Panc1 (cell line): Measurements from ENCODE around the gene FAM222B. TPM values are rescaled to one million over a fixed set of nuclear protein-coding genes. Genes with fewer than 3 reads are reported as not detected.

Experiments
- ATAC-seq: fragments of 200-7000 bp; cut with Tn5 transposase; 2 replicates; pipeline ENCODE4 v1.9.1; 2020; ENCODE audit warnings: mild to moderate bottlenecking, moderate library complexity
- BruUV-seq: library from RNA; stranded (reverse); fragments of 400-500 nt; replicated peaks from 2 replicates; lab custom pipeline; 2021; lab: Mats Ljungman, UMichigan
- CTCF ChIA-PET: fragments of 300-600 bp; sonication (Branson Sonifier 250); formaldehyde crosslinking; loops from one replicate; lab custom pipeline; 2022; ENCODE audit warnings: antibody characterized with exemption; lab: Charles Lee
- POLR2A ChIA-PET: fragments of 300-600 bp; sonication (Branson Sonifier 250); formaldehyde crosslinking; loops from one replicate; lab custom pipeline; 2022; ENCODE audit warnings: antibody characterized with exemption; lab: Charles Lee
- DNase-seq: peaks from one replicate; pipeline ENCODE4 v3.0.0-alpha.2; 2010; ENCODE audit warnings: low read depth, low spot score
- H3K27ac ChIP-seq: 2 replicates; pipeline ENCODE4 v1.5.1; 2011; ENCODE audit warnings: mild to moderate bottlenecking, low read length, inconsistent platforms
- H3K27me3 ChIP-seq: fragments of 200-500 bp; sonication (Bioruptor generic); 2 replicates; pipeline ENCODE4 v1.6.0; 2014; ENCODE audit warnings: low read length, inconsistent platforms; ENCODE audit not compliant: control insufficient read depth, insufficient read depth
- H3K36me3 ChIP-seq: fragments of 200-500 bp; sonication (Bioruptor generic); 2 replicates; pipeline ENCODE4 v1.5.1; 2014; ENCODE audit warnings: inconsistent platforms, mild to moderate bottlenecking, low read length, moderate library complexity; ENCODE audit not compliant: control insufficient read depth, insufficient read depth
- H3K4me1 ChIP-seq: 2 replicates; pipeline ENCODE4 v1.5.1; 2011; ENCODE audit warnings: inconsistent platforms, mild to moderate bottlenecking, low read length, moderate library complexity; ENCODE audit not compliant: control insufficient read depth, insufficient read depth
- H3K4me3 ChIP-seq, 2 experiments: 2 replicates each; pipeline ENCODE4 v1.5.1; 2011 to 2012; ENCODE audit warnings: low read depth in 2 of 2, low read length in 2 of 2, mild to moderate bottlenecking in 2 of 2, inconsistent platforms in 1 of 2, moderate library complexity in 1 of 2
- H3K9me3 ChIP-seq: fragments of 200-500 bp; sonication (Bioruptor generic); 2 replicates; pipeline ENCODE4 v1.5.1; 2014; ENCODE audit warnings: low read depth, mild to moderate bottlenecking, inconsistent platforms, low read length, moderate library complexity; ENCODE audit not compliant: control insufficient read depth, insufficient read depth
- POLR2AphosphoS5 ChIP-seq: IDR thresholded peaks from 2 replicates; pipeline ENCODE4 v1.6.1; 2012; ENCODE audit warnings: mild to moderate bottlenecking, low read depth, low read length, moderate library complexity
- REST ChIP-seq, 2 experiments: IDR thresholded peaks; 2 replicates each; pipeline ENCODE4 v1.6.1; 2011 to 2012; ENCODE audit warnings: low read depth in 2 of 2, control low read depth in 1 of 2, low read length in 1 of 2, mild to moderate bottlenecking in 1 of 2, moderate library complexity in 1 of 2; ENCODE audit not compliant: insufficient read depth in 1 of 2
- SIN3A ChIP-seq: IDR thresholded peaks from 2 replicates; pipeline ENCODE4 v1.6.1; 2012; ENCODE audit warnings: low read depth, mild to moderate bottlenecking, low read length, moderate library complexity, borderline replicate concordance; ENCODE audit not compliant: insufficient read depth
- TCF7L2 ChIP-seq: IDR thresholded peaks from 2 replicates; pipeline ENCODE4 v1.6.1; 2011; ENCODE audit warnings: mild to moderate bottlenecking, low read depth, low read length, inconsistent platforms
- in situ Hi-C: cut with HindIII; loops from 2 replicates; pipeline ENCODE4 v1.10.0; 2016; ENCODE audit warnings: low sequenced_read_pairs, low pct_unique_long_range_greater_than_20kb
- intact Hi-C: fragments of 100-400 bp; cut with micrococcal nuclease; formaldehyde crosslinking; loops from one replicate; pipeline ENCODE4 v1.10.0; 2022; ENCODE audit not compliant: unreplicated experiment
- total RNA-seq: library from RNA; stranded (reverse); gene quantifications from one replicate; pipeline ENCODE4 v1.2.1, GENCODE V29; 2021; ENCODE audit not compliant: unreplicated experiment
- TF ChIP-seq, protein P1 (sequence below): fragments of 450-650 bp; IDR thresholded peaks from 2 replicates; pipeline ENCODE4 v1.5.1; 2017; ENCODE audit warnings: mild to moderate bottlenecking

The FAM222B gene
- total RNA-seq, 1 experiment from 2014 or later, result 38.5 TPM

- no peak for DNase-seq
- ChIA-PET CTCF (no interaction called here), POLR2A (no interaction called here)
- intact Hi-C loops, result no loop called here
- no peak for ATAC-seq
- Histone ChIP-seq H3K36me3 (no peaks in the 10 kb centered on the region), H3K27ac (no peak overlapping the region), H3K9me3 (no peaks in the 10 kb centered on the region), H3K27me3 (no peaks in the 10 kb centered on the region), H3K4me3 (no peak overlapping the region), H3K4me1 (no peaks in the 10 kb centered on the region)
- TF ChIP-seq, protein P1, sequence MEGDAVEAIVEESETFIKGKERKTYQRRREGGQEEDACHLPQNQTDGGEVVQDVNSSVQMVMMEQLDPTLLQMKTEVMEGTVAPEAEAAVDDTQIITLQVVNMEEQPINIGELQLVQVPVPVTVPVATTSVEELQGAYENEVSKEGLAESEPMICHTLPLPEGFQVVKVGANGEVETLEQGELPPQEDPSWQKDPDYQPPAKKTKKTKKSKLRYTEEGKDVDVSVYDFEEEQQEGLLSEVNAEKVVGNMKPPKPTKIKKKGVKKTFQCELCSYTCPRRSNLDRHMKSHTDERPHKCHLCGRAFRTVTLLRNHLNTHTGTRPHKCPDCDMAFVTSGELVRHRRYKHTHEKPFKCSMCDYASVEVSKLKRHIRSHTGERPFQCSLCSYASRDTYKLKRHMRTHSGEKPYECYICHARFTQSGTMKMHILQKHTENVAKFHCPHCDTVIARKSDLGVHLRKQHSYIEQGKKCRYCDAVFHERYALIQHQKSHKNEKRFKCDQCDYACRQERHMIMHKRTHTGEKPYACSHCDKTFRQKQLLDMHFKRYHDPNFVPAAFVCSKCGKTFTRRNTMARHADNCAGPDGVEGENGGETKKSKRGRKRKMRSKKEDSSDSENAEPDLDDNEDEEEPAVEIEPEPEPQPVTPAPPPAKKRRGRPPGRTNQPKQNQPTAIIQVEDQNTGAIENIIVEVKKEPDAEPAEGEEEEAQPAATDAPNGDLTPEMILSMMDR, result no peak
- TF ChIP-seq SIN3A, result no peak
- BruUV-seq, result no TSS peak
- in situ Hi-C loops, result no loop called here
Measured at GRCh38 chr17:28863953-28864352, 21.4 kb upstream of the FAM222B start.

- ChIA-PET CTCF (no interaction called here), POLR2A (no interaction called here)
- Histone ChIP-seq H3K36me3 (0 out of 2 replicates have a peak, but pooled peaks cover 4% of the 10 kb centered on the region), H3K27me3 (no peaks in the 10 kb centered on the region), H3K9me3 (no peaks in the 10 kb centered on the region), H3K27ac (no peak overlapping the region), H3K4me1 (no peaks in the 10 kb centered on the region), H3K4me3 (no peak overlapping the region)
- intact Hi-C loops (no loop called here), in situ Hi-C loops (no loop called here)
- DNase-seq (no peak), ATAC-seq (no peak)
- TF ChIP-seq POLR2AphosphoS5 (no peak), TCF7L2 (no peak), SIN3A (no peak)
- TF ChIP-seq, protein P1, result no peak
- BruUV-seq, result no TSS peak
Measured at GRCh38 chr17:28862561-28862960, 20.0 kb upstream of the FAM222B start.

DNA sequence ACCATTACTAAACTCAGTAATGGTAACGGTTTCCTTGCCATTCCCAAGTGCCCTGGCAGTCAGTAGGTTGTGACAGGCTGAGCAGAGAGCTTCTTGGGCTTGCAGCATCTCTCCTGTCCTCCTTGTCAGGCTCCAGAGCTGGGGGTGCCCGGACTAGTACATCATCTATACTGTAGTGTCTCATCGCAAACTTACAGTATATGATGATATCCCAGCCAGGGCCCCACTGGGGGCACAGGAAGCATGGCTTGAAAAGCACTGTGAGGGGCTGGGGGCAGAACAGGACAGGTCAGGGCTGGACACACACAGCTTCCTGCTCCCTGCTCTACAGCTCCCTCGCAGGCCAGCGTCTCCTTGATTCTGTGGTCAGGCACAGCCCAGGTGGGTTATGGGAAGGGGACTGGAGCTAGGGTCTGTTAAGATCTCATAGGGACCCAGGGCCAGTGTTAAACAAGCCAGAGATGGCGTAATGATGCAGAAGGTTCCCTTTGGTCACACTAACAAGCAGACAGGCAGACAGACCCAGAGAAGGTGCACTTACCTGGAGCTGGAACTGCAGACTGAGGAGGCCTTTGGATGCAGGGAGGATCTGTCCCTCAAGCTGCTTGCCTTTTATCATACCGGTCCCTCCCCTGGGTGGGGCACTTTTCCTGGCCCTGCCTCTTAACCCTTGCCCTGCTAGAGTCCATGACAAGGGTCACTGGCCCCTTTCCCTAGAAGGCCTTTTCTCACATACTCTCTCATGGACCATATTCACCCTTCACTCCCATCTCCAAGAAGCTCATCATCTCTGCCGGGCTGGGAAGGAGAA lies 19.0 kb upstream of the FAM222B start:
- BruUV-seq, result no TSS peak
- H3K36me3 ChIP-seq, result 0 out of 2 replicates have a peak, but pooled peaks cover 4% of the 10 kb centered on the region
- TF ChIP-seq TCF7L2 (no peak), REST (IDR thresholded peaks at IDR 0.05; ENCODE audit: insufficient read depth in 1 of 2, low read depth in 2 of 2, low read length in 1 of 2) (no peak), SIN3A (no peak), POLR2AphosphoS5 (0 out of 2 replicates have a peak, but pooled peaks have one; percentile 17)
- TF ChIP-seq, protein P1, result no peak
- no peak overlapping the region for H3K27ac ChIP-seq
- in situ Hi-C loops (no loop called here), intact Hi-C loops (no loop called here)
- H3K4me1 ChIP-seq, result no peaks in the 10 kb centered on the region
- DNase-seq (no peak), ATAC-seq (peak; percentile 57)
- H3K4me3 ChIP-seq, result no peak overlapping the region
- no peaks in the 10 kb centered on the region for H3K27me3 ChIP-seq
- ChIA-PET CTCF (no interaction called here), POLR2A (no interaction called here)
- no peaks in the 10 kb centered on the region for H3K9me3 ChIP-seq
